Endothelial cell of umbilical vein (primary cell): ENCODE data around the gene IRF2.

Experiments
- EZH2 ChIP-seq: IDR thresholded peaks from 2 replicates; pipeline ENCODE4 v1.6.1; 2012; ENCODE audit warnings: borderline replicate concordance, low read depth, mild to moderate bottlenecking, moderate library complexity, low read length, inconsistent platforms; ENCODE audit not compliant: severe bottlenecking
- FOS ChIP-seq: IDR thresholded peaks from 2 replicates; pipeline ENCODE4 v1.6.1; 2011; ENCODE audit warnings: mild to moderate bottlenecking, low read length, moderate library complexity, borderline replicate concordance; ENCODE audit not compliant: insufficient read depth
- JUN ChIP-seq: IDR thresholded peaks from 2 replicates; pipeline ENCODE4 v1.6.1; 2011; ENCODE audit warnings: borderline replicate concordance, low read depth; ENCODE audit not compliant: insufficient read length, insufficient read depth
- MAX ChIP-seq: IDR thresholded peaks from 2 replicates; pipeline ENCODE4 v1.6.1; 2011; ENCODE audit not compliant: insufficient read depth, insufficient read length
- MYC ChIP-seq: IDR thresholded peaks from one replicate; pipeline ENCODE4 v1.6.1; 2011; ENCODE audit warnings: mild to moderate bottlenecking, low read depth, low read length
- POLR2A ChIP-seq: IDR thresholded peaks from 2 replicates; pipeline ENCODE4 v1.6.1; 2012; ENCODE audit warnings: low read depth, mild to moderate bottlenecking, control low read depth, low read length
- TF ChIP-seq, protein P1 (sequence below), 2 donors: IDR thresholded peaks; 1 replicate in 1 of 2; 2 replicates in 1 of 2; pipeline ENCODE4 v1.5.1; 2011; ENCODE audit warnings: low read length in 2 of 2, mild to moderate bottlenecking in 2 of 2, moderate library complexity in 2 of 2, control low read depth in 1 of 2, inconsistent platforms in 1 of 2, low read depth in 1 of 2; ENCODE audit not compliant: insufficient read depth in 1 of 2; ENCODE audit errors: extremely low read depth in 1 of 2

DNA sequence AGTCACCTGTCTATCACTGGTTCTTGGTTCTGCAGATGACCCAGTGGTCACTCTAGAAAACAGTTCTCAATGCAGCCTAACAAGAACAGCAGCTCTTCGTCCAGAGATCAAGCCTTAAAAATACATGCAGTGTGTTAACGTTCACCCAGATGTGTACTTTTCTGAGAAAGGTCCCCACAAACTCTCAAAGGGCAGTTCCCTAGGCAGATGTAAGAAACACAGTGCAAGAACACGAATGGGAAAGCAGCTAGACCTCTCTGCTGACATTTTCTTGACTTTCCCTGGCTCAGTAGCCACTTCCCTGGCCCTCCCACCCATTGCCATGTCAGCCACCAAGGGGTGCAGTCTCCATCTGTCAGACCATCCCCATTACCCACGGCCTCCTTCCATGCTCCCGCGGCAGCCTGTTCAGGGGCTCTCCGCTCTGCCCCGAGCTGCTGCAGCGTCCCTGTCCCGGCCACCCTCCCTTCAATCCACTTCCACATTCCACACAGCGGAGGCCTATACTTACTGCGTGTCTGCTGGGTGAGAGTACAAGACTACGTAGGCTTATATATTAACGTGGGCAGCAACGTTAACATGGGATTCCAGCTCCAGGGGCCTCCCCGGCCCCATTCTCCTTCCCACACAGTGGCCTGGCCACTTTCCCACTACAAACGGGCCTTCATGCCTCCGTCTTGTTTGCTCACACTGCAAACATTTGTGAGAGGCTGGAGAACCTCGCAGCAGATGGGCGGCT is 34.3 kb downstream of the IRF2 start:
- TF ChIP-seq, protein P1, sequence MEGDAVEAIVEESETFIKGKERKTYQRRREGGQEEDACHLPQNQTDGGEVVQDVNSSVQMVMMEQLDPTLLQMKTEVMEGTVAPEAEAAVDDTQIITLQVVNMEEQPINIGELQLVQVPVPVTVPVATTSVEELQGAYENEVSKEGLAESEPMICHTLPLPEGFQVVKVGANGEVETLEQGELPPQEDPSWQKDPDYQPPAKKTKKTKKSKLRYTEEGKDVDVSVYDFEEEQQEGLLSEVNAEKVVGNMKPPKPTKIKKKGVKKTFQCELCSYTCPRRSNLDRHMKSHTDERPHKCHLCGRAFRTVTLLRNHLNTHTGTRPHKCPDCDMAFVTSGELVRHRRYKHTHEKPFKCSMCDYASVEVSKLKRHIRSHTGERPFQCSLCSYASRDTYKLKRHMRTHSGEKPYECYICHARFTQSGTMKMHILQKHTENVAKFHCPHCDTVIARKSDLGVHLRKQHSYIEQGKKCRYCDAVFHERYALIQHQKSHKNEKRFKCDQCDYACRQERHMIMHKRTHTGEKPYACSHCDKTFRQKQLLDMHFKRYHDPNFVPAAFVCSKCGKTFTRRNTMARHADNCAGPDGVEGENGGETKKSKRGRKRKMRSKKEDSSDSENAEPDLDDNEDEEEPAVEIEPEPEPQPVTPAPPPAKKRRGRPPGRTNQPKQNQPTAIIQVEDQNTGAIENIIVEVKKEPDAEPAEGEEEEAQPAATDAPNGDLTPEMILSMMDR (IDR thresholded peaks at IDR 0.05; ENCODE audit: extremely low read depth in 1 of 2, insufficient read depth in 1 of 2, low read depth in 1 of 2, low read length in 2 of 2), result no peak
- no peak for TF ChIP-seq FOS
- TF ChIP-seq EZH2, result no peak
- TF ChIP-seq POLR2A, result no peak
- TF ChIP-seq MYC, result no peak
- no peak for TF ChIP-seq MAX
- TF ChIP-seq JUN, result no peak
